DMS153 treated with DMSO at 0.1 percent for 48 hours (cell line): Measurements from ENCODE around the gene PGR.

ENCODE experiments used
- DNase-seq: peaks from one replicate; lab custom pipeline; 2025; ENCODE audit not compliant: unreplicated experiment; lab: John Stamatoyannopoulos, UW

Gene PGR

GRCh38 chr11:101083335-101083734 lies 46.3 kb downstream of the PGR start:
- no peak for DNase-seq

- no peak for DNase-seq
Observed at GRCh38 chr11:101082813-101083212, 46.8 kb downstream of the PGR start.

GRCh38 chr11:101063706-101064105 lies 65.9 kb downstream of the PGR start:
- DNase-seq = no peak

- DNase-seq = no peak
Observed at GRCh38 chr11:101061606-101062005, 68.0 kb downstream of the PGR start.

- DNase-seq = no peak
Observed at GRCh38 chr11:101059331-101059730, 70.3 kb downstream of the PGR start.

- no peak for DNase-seq
Observed at GRCh38 chr11:101053492-101053891, 76.1 kb downstream of the PGR start.

- DNase-seq = no peak
Observed at GRCh38 chr11:101051677-101052076, 77.9 kb downstream of the PGR start.

- DNase-seq = no peak
Observed at GRCh38 chr11:101049813-101050212, 79.8 kb downstream of the PGR start.

GRCh38 chr11:101049123-101049522 lies 80.5 kb downstream of the PGR start:
- no peak for DNase-seq

GRCh38 chr11:101048479-101048878 lies 81.1 kb downstream of the PGR start:
- no peak for DNase-seq

- no peak for DNase-seq
Observed at GRCh38 chr11:101046947-101047346, 82.7 kb downstream of the PGR start.

GRCh38 chr11:101045415-101045814 lies 84.2 kb downstream of the PGR start:
- no peak for DNase-seq

GRCh38 chr11:101043940-101044339 lies 85.7 kb downstream of the PGR start:
- DNase-seq = no peak

- DNase-seq = no peak
Observed at GRCh38 chr11:101035872-101036271, 93.7 kb downstream of the PGR start.

GRCh38 chr11:101034076-101034475 lies 95.5 kb downstream of the PGR start:
- no peak for DNase-seq

GRCh38 chr11:101032991-101033390 lies 96.6 kb downstream of the PGR start:
- no peak for DNase-seq

GRCh38 chr11:101031713-101032112 lies 97.9 kb downstream of the PGR start:
- no peak for DNase-seq

- DNase-seq = no peak
Observed at GRCh38 chr11:101030692-101031091, 98.9 kb downstream of the PGR start.

- DNase-seq = no peak
Observed at GRCh38 chr11:101030015-101030414, 99.6 kb downstream of the PGR start.

GRCh38 chr11:101028644-101029043 lies 101.0 kb downstream of the PGR start:
- DNase-seq = no peak

GRCh38 chr11:101022256-101022655 lies 107.4 kb downstream of the PGR start:
- DNase-seq = no peak

- DNase-seq = no peak
Observed at GRCh38 chr11:101019870-101020269, 109.7 kb downstream of the PGR start.

- no peak for DNase-seq
Observed at GRCh38 chr11:101014600-101015285, 114.9 kb downstream of the PGR start.
